NCI-H345 (cell line): ENCODE data around the gene ATXN1L.
"Not testable (repeated sequence)": the region's sequence is repeated elsewhere in the genome, so short reads cannot be mapped to it uniquely, and the experiment has no call there.

Experiments
- DNase-seq: peaks from one replicate; lab custom pipeline; 2025; lab: John Stamatoyannopoulos, UW

The ATXN1L gene

DNA sequence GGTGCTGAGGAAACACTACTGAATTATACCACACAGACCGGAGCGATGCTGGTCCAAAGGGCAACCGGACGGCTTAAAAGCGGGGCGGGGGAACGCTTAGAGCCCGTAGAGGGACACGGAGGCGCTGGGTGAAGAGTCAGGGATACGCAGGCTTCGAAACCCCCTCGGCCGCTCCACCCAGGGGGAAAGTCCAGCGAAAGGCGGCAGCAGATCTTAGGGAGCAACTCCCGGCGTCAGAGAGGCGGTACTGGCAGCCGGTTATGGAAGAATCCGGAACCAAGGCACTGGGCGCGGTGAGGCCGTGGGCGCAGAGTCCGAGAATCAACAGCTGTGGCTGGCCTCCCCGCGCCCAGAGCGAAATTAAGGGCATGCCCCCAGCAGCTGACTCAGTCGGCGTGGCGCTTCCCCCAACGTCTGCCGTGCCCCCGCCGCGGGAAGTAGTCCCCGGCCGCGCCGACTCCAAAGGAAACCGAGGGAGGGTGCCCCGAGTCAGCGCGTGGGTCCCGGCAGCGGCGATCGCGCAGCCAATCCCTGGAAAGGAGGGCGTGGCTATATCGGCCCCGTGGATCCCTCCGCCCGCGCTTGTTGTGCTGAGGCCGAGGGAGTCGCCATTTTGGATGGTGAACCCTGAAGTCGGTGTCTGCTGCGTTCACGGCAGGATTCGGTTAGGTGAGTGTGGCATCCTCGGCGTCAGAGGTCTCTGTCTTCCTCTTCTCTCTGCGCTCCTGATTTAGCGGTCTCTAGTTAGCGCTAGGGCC is 49.3 kb downstream of the ATXN1L start, which contains the start of gene IST1:
IST1 (plus strand) TSS at position 611 of the 758 bp plus-strand sequence. CDS start 20,110 bp downstream, outside the sequence.
- DNase-seq = peak; percentile 96

DNA sequence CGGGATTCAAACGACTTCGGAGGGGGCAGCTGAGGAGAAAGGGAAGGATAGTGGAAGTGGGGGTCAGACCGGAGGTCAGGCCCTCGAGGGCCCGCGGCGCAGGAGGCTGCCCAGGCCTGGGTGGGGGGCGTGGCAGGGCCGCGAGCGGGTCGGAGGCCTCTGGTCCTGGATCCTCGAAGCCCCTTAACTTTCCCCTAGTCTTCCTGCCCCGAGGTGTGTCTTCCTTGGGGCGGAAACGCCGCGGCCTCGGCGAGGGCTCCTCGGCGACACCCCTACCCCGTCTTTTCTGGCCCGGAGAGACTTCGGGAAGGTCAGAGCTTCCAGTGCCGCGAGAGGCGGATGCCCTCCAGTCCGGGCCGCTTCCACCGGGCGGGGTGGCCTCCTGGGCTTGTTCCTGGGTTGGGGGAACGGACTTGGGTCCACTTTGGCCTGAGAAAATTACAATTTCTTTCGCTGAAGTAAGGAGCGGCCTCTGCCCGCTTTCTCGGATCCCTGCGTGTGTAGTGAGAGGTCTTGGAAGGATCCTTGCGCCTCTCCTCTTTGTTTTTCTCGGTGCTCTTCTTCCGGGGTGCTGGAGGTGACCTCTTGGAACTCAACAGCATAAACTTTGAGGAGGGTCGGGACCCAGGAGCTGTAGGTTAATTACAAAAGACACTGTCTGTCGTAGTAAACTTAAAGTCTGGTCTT is 50.0 kb downstream of the ATXN1L start:
- peak; percentile 1 for DNase-seq

DNA sequence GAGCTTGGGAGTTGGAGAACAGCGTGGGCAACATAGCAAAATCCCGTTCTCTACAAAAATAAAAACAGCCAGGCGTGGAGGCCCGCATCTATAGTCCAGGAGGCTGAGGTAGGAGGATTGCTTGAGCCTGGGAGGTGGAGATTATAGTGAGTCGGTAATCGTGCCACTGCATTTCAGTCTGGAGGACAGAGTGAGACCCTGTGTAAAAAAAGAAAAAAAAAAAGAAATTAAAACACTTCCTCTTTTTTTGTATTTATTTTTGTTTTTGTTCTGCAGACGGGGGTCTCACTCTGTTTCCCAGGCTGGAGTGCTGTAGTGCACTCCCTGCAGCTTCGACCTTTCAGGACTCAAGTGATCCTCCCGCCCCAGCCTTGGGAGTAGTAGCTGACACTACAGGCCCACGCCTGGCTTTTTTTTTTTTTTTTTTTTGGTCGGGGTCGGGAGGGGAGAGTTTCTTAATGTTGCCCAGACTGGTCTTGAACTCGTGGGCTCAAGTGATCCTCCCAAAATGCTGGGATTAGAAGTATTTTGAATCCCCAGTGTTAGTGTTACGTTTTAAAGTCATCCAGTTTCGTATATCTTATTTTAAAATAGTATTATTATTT is 51.1 kb downstream of the ATXN1L start:
- no peak for DNase-seq

DNA sequence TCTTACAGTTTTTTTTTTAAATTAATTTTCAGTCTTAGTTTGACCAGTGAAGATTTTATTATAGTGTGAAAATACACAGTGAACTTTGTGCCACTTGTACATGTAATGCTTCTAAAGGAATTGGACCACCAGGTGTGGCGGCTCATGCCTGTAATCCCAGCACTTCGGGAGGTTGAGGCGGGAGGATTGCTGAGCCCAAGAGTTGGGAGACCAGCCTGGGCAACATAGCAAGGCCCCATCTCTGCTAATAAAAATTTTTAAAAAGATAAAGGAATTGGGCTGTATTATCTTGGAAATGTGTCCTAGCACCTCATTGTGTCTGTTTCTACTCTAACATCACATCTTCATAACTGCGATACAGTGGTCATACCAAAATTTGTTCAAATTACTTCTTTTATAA is 53.4 kb downstream of the ATXN1L start:
- DNase-seq = no peak

DNA sequence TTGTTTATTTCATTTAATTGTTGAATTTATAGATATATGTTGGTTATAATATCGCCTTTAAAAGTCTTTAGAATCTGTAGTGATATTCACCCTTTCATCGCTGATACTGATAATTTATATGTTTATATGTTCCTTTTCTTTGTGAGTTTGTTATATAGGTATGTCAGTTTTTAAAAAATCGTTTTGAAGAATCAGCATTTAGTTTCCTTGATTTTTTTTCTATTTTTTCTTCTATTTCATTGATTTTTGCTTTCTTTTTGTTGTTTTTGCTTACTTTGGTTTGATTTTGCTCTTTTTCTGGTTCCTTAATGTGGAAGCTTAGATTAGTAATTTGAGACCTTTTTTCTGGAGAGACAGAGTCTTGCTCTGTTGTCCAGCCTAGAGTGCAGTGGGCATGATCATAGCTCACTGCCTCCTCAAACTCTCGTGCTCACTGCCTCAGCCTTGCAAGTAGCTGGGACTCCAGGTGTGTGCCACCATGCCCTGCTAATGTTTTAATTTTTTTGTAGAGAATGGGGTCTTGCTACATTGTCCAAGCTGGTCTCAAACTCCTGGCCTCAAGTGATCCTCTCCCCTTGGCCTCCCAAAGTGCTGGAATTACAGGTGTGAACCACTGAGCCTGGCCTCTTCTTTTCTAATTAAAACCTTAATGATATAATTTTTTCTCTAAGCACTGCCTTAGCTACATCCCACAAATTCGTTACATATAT is 57.0 kb downstream of the ATXN1L start:
- no peak for DNase-seq

GRCh38 chr16:71903608-71904007 is 57.8 kb downstream of the ATXN1L start:
- DNase-seq = no peak

DNA sequence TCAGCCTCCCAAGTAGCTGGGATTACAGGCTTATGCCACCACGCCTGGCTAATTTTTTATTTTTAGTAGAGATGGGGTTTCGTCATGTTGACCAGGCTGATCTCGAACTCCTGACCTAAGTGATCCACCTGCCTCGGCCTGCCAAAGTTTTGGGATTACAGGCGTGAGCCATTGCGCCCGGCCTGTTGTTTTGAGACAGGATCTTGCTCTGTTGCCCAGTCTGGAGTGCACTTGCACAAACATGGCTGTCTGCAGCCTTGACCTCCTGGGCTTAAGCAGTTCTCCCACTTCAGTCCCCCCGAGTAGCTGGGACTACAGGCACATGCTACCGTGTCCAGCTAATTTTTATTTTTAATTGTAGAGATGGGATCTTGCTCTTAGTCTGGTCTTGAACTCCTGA is 58.5 kb downstream of the ATXN1L start:
- DNase-seq = no peak

- not testable (repeated sequence) for DNase-seq
These were observed 60.0 kb downstream of the ATXN1L start for GRCh38 chr16:71905765-71906164.
